Activated CD4-positive, alpha-beta memory T cell treated with anti-CD3 and anti-CD28 coated beads, Interleukin-2, amount 10 ng/mL, durations not matched to agents 7 days and 5 days (primary cell): Measurements from ENCODE around the gene RPS27L. TPM values are rescaled to one million over a fixed set of nuclear protein-coding genes. Genes with fewer than 3 reads are reported as not detected.

Source experiments
- CTCF ChIA-PET: fragments of 350-600 bp; sonication (Branson Sonifier 250); formaldehyde crosslinking; loops from one replicate; lab custom pipeline; 2021; ENCODE audit warnings: antibody characterized with exemption, inconsistent platforms; lab: Charles Lee
- POLR2A ChIA-PET: fragments of 350-600 bp; sonication (Branson Sonifier 250); formaldehyde crosslinking; loops from one replicate; lab custom pipeline; 2021; ENCODE audit warnings: antibody characterized with exemption; lab: Charles Lee
- DNase-seq: peaks from one replicate; pipeline ENCODE4 v3.0.0-alpha.2; 2020
- H3K27ac Mint-ChIP-seq: one replicate; pipeline ENCODE4 v1.8.0; 2021; ENCODE audit warnings: mild to moderate bottlenecking, mixed read lengths
- H3K27me3 Mint-ChIP-seq: one replicate; pipeline ENCODE4 v1.8.0; 2021; ENCODE audit warnings: mixed read lengths
- H3K36me3 Mint-ChIP-seq: one replicate; pipeline ENCODE4 v1.8.0; 2021; ENCODE audit warnings: low read depth, mixed read lengths
- H3K4me1 Mint-ChIP-seq: one replicate; pipeline ENCODE4 v1.8.0; 2021; ENCODE audit warnings: mixed read lengths
- H3K4me3 Mint-ChIP-seq: one replicate; pipeline ENCODE4 v1.8.0; 2021; ENCODE audit warnings: mild to moderate bottlenecking, mixed read lengths
- H3K9me3 Mint-ChIP-seq: one replicate; pipeline ENCODE4 v1.8.0; 2021; ENCODE audit warnings: mixed read lengths
- total RNA-seq, 2 experiments: library from RNA; stranded (reverse); gene quantifications; one replicate each; pipeline ENCODE4 v1.2.3, GENCODE V29; 2021

RPS27L gene
- total RNA-seq, 2 experiments from 2014 or later = 171 to 173 TPM

DNA sequence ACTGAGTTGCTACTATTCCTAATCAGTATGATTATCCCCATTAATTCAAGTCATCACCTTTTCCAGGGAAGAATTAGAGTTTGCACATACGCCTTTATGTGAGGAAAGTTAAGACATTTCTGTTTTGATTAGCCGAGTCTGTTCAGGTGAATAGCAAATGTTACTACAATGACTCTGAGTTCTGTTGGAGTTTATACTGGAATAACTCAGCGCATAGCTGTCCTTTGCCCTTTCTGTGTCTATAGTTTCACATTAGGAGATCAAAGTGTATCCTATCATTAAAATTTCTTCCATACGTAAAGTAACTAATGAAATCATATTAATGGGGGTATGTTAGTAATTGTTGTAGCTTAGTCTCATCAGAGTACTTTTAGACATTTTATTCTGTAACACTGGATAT, 37.0 kb upstream of the RPS27L start:
- peaks cover 77% of the 10 kb centered on the region for H3K4me1 Mint-ChIP-seq

DNA sequence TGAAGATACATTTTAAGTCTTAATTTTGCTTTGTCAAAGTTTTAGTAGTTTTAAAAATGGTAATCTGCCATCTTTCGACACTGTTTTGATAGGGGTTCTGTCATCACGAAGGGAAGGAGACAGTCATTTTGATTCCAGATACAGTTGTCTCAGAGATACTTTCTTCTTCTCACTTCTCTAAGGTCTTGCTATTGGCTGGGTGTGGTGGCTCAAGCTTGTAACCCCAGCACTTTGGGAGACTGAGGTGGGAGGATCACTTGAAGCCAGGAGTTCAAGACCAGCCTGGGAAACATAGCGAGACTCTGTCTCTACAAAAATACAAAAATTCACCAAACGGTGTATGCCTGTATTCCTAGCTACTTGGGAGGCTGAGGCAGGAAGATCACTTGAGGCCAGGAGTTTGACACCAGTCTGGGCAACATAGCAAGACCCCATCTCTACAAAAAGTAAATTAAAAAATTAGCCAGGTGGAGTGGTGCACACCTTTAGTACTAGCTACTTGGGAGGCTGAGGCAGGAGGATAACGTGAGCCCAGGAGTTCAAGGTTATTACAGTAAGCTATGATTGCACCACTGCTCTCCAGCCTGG, 35.4 kb upstream of the RPS27L start:
- peaks cover 43% of the 10 kb centered on the region for H3K36me3 Mint-ChIP-seq
- POLR2A ChIA-PET = interaction anchor here (0.7 to 8.8 kb wide), 16 partner anchors 10 to 311 kb away, joined by 3 to 177 read pairs (median 10); partner anchors contain the start of genes APH1B, RPS27L and USP3

More for the DNA sequence above, 37.0 kb upstream of the RPS27L start:
- ChIA-PET CTCF (interaction anchor here (0.6 to 2.4 kb wide), 8 partner anchors 9 to 171 kb away, joined by 3 to 10 read pairs (median 4); no protein-coding TSS in a partner anchor), POLR2A (interaction anchor here (0.8 to 8.8 kb wide), 10 partner anchors 9 to 312 kb away, joined by 3 to 177 read pairs (median 4); partner anchors contain the start of genes RPS27L and USP3)
- Mint-ChIP-seq H3K27ac (peak overlapping the region; percentile 100), H3K4me3 (peak overlapping the region; percentile 97), H3K9me3 (no peaks in the 10 kb centered on the region), H3K27me3 (no peaks in the 10 kb centered on the region), H3K36me3 (peaks cover 54% of the 10 kb centered on the region)
- DNase-seq = no peak

DNA sequence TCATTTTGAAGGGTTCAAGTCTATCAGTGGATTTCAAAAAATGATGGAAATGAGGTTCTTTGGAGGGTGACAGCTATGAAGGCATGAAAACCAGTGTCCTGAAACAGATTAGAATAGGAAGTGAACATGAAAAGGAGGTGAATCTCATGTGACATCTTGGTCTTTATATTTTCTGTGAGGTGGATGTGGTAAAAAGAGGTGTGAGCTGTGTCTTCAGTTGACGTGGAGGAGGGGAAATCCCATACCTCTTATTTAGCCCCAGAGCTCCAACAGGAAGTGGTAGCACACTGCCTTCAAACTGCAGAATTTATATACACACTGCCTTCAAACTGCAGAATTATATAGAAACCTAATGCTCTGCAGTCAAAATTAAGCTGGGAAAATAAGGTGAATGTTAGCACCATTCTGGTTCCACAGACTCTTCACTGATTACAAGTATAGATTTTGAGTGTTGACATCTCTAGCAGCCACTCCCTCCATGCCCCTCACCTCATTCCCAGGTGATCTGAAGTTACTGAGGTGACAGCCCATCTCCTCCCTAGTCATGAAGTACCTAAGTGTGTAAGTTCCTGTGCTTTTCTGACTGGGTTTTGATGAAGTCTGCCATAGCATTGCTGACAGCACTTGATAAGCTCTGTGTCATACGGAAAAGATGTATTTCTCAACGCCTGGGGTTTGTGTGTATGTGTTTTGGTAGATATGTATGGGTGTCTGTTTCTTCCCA, 34.8 kb upstream of the RPS27L start:
- Mint-ChIP-seq H3K36me3 (peaks cover 39% of the 10 kb centered on the region), H3K4me3 (peak overlapping the region; percentile 97), H3K9me3 (no peaks in the 10 kb centered on the region), H3K27me3 (no peaks in the 10 kb centered on the region), H3K4me1 (peaks cover 73% of the 10 kb centered on the region), H3K27ac (peak overlapping the region; percentile 100)
- ChIA-PET POLR2A (interaction anchor here (0.7 to 8.8 kb wide), 21 partner anchors 11 to 1132 kb away, joined by 3 to 177 read pairs (median 9); partner anchors contain the start of genes APH1B, RPS27L, USP3 and VPS13C), CTCF (interaction anchor here (1.0 to 2.9 kb wide), 9 partner anchors 11 to 314 kb away, joined by 3 to 12 read pairs (median 5); partner anchors contain the start of gene RPS27L)
- DNase-seq = peak; percentile 69

More for the DNA sequence above, 35.4 kb upstream of the RPS27L start:
- no peaks in the 10 kb centered on the region for H3K27me3 Mint-ChIP-seq
- CTCF ChIA-PET = interaction anchor here (1.0 to 2.9 kb wide), 7 partner anchors 10 to 74 kb away, joined by 3 to 12 read pairs (median 5); partner anchors contain the start of gene RPS27L
- DNase-seq = no peak
- H3K4me1 Mint-ChIP-seq = peaks cover 76% of the 10 kb centered on the region
- H3K9me3 Mint-ChIP-seq = no peaks in the 10 kb centered on the region
- H3K27ac Mint-ChIP-seq = peak overlapping the region; percentile 100
- H3K4me3 Mint-ChIP-seq = peak overlapping the region; percentile 97

DNA sequence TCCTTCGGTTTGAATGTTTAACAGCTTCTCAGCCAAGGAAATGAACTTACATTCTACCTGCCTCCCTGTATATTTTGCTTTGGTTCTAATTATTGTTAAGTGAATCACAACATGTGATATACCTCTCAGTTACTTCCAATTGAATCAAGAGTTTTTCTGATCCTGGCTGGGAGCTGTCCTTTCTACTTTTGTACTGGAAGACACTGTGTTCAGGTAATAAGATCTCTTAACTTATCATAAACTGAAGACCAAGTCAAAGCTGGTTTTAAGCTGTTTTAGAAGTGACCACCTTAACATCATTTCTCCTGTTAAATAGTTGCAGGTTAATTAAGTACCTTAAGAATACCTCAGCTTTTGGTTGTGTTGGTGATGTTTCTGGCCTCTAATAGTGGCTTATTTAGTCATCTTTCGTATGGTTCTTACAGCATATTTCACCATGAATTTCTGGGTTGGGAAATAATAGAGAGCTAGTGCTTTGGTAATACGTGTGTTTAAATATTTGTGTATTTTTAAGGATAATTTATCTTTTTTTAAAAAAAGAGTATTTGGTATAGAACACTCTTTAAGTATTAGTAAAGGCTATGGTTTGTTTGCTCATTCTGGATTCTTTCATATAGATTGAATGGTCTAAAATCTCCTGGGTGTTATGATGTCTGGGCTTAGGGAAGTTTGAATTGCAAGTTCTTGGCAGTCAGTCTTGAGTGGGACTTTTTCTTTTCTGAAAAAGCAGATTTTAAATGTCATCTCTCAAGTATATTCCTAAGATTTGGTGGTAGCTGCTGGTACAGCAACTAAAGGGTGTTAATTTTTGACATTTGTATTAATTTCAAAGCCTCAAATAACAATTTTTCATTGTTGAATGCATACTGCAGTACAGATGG, 33.7 kb upstream of the RPS27L start:
- H3K27me3 Mint-ChIP-seq = peaks cover 5% of the 10 kb centered on the region
- CTCF ChIA-PET = interaction anchor here (1.3 to 2.9 kb wide), 5 partner anchors 12 to 315 kb away, joined by 3 to 12 read pairs (median 4); partner anchors contain the start of gene RPS27L
- no peaks in the 10 kb centered on the region for H3K9me3 Mint-ChIP-seq
- peak overlapping the region; percentile 100 for H3K27ac Mint-ChIP-seq
- no peak for DNase-seq
- peaks cover 64% of the 10 kb centered on the region for H3K4me1 Mint-ChIP-seq
- peaks cover 34% of the 10 kb centered on the region for H3K36me3 Mint-ChIP-seq
- H3K4me3 Mint-ChIP-seq = peak overlapping the region; percentile 97
- POLR2A ChIA-PET = interaction anchor here (0.7 to 8.8 kb wide), 17 partner anchors 12 to 1703 kb away, joined by 3 to 177 read pairs (median 9); partner anchors contain the start of genes APH1B, RPS27L, USP3 and VPS13C

DNA sequence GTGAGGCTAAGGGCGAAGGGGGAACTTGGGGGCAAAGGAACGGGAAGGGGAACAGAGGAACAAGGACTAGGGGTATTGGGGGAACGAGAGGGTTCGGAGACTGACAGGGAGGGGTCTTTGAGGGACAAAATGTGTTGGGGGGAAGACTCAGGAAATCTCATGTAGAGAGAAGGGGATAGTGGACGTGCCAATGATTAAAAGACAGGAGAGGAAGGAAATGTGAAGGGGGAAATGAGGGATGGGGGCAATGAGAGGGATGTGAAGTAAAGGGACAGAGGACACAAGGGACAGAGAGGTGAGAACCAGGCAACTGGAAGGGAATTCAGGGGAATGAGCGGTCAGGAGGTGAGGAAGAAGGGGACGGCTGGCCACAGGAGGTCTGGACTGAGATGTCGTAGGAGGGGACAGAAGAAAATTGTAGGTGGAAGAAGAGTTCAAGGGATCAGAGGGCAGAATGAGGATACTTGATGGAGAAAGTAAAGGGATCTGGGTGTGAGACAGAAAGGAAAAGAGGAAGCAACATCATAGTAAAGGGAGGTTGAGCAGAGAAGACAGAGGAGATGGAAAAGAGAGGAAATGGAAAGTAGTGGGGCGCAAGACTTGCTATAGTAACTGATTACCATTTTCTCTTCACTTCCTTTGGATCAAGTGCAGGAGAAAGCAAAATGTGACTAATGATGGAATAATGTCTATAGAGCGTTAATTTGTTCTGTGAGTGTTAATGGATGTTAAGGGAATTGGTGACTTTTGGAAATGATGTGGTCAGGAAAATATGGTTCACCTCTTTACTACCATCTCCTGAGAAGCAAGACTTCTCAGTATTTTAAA, 32.9 kb upstream of the RPS27L start:
- H3K9me3 Mint-ChIP-seq = no peaks in the 10 kb centered on the region
- H3K27me3 Mint-ChIP-seq = peaks cover 9% of the 10 kb centered on the region
- ChIA-PET POLR2A (interaction anchor here (0.7 to 8.8 kb wide), 13 partner anchors 13 to 1704 kb away, joined by 3 to 177 read pairs (median 15); partner anchors contain the start of genes APH1B and RPS27L), CTCF (interaction anchor here (1.4 to 2.9 kb wide), 2 partner anchors 33 to 85 kb away, joined by 3 to 12 read pairs; partner anchors contain the start of gene RPS27L)
- no peak for DNase-seq
- peaks cover 55% of the 10 kb centered on the region for H3K4me1 Mint-ChIP-seq
- H3K36me3 Mint-ChIP-seq = peaks cover 27% of the 10 kb centered on the region
- peak overlapping the region; percentile 100 for H3K27ac Mint-ChIP-seq
- H3K4me3 Mint-ChIP-seq = peak overlapping the region; percentile 97

DNA sequence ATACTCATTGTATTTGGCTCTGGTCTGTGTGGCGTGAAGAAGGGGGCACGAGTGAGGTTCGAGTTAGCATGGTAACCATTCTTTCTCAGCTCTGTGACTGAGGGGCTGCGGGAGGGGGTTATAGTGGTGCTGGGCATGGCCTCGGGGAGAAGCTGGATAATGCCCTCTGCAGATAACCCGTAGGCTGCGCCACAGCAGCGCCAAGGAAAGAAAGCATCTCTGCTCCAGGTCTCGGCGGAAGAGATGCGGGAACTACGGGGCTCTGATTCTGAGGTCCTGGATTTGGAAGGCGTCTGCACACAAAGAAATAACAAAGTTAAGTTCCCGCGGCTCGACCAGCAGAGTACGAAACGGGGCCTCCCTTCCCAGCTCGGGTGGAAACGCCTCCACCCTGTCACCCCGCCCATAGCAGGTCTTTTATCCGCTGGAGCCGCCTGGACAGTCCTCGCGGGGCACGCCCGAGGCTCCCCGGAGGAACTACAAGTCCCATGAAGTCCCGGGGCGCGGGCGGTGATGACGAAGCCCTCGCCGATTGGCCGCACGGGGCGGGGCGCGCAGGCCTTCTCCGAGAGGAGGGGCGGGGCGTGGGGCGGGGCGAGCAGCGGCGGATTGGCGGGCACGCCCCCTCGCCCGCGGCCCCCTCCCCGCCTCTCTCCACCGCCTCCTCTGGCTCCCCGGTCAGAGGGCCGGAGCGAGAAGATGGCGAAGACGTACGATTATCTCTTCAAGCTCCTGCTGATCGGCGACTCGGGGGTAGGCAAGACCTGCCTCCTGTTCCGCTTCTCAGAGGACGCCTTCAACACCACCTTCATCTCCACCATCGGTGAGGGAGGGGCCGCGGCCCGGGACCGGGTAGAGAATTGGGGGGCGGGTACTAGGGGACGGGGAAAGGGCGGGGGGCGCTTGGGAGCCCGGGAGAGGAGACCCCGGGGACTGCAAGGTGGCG, 31.9 kb upstream of the RPS27L start, which contains the start of gene RAB8B:
Gene RAB8B, plus strand, starts transcription at position 681 of the 946 bp plus-strand sequence. Its CDS starts 19 bp downstream, at position 700.
- Mint-ChIP-seq H3K4me1 (peaks cover 47% of the 10 kb centered on the region), H3K9me3 (no peaks in the 10 kb centered on the region), H3K27me3 (peaks cover 11% of the 10 kb centered on the region), H3K36me3 (peaks cover 24% of the 10 kb centered on the region), H3K27ac (peak within 1 kb of the TSS; percentile 100), H3K4me3 (peak within 1 kb of the TSS; percentile 97)
- POLR2A ChIA-PET = interaction anchor here (1.2 to 3.3 kb wide), 5 partner anchors 14 to 43 kb away, joined by 3 to 15 read pairs (median 5); partner anchors contain the start of gene RPS27L
- CTCF ChIA-PET = interaction anchor here (0.6 kb wide), 1 partner anchor 486 kb away, joined by 3 read pairs; no protein-coding TSS in a partner anchor
- peak; percentile 99 for DNase-seq

DNA sequence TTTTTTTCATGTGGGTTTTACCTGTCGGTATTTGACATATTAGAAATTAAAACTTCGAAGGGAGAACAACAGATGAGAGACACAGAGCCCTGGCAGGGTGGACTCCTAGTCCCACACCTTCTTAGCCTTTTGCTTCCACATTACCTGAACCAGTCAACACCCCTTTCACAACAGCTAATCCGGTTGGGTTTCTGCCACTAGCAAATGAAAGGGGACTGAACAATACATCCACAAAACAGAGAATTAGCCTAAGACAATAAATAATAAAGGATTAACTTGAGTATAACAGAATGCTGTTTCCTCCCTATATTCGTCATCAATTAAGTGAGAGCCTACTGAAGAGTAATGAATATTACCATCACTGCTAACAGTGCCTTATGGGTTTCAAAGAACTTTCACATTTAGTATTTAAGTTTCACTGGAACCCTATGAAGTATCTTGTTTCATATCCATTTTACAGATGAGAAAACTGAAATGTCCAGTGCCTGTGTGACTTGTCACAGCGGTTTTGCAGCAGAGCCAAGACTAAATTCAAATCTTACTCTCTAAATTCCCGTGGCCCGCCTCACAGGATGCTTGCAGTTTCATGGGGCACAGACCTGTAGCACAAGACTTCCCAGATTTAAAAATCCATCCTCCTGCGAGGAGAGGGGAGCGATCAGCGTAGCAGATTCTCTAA, 31.1 kb upstream of the RPS27L start:
- H3K4me3 Mint-ChIP-seq = peak overlapping the region; percentile 97
- H3K27ac Mint-ChIP-seq = peak overlapping the region; percentile 100
- H3K9me3 Mint-ChIP-seq = no peaks in the 10 kb centered on the region
- no peak for DNase-seq
- ChIA-PET POLR2A (interaction anchor here (0.6 to 3.3 kb wide), 6 partner anchors 15 to 44 kb away, joined by 3 to 15 read pairs (median 4); partner anchors contain the start of gene RPS27L), CTCF (interaction anchor here (0.6 kb wide), 1 partner anchor 66 kb away, joined by 3 read pairs; no protein-coding TSS in a partner anchor)
- peaks cover 40% of the 10 kb centered on the region for H3K4me1 Mint-ChIP-seq
- H3K27me3 Mint-ChIP-seq = peaks cover 11% of the 10 kb centered on the region
- H3K36me3 Mint-ChIP-seq = peaks cover 20% of the 10 kb centered on the region

DNA sequence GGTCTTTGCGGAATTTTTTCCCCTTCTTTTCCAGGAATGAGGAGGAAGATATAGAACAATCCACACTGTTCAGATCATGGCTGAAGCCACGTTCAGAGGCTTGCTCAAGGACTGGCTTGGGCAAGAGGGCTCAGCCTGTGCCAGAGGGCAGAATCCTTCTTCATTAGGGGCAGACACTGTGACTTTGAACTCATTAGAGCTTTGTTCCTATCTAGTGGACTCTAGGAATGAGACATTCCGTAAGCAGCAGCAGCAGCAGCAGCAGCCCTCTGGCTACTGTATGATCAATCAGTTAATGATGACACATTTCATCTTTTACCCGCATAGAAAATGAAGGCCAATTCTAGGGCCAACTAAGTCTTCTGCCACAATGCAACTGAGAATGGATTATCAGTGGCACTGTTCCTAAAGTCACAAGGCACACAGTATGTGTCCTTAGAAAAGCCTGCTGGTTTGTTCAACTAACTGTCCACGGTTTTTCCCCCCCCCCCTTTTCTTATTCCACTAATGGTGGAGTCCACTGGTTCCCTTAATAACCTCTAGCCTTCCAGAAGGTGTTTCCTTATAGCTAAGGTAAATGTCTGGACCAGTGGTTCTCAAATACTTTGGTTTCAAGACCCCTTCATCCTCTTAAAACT, 30.4 kb upstream of the RPS27L start:
- Mint-ChIP-seq H3K27me3 (peaks cover 11% of the 10 kb centered on the region), H3K27ac (no peak overlapping the region), H3K9me3 (no peaks in the 10 kb centered on the region), H3K4me3 (no peak overlapping the region), H3K36me3 (peaks cover 19% of the 10 kb centered on the region), H3K4me1 (peaks cover 33% of the 10 kb centered on the region)
- POLR2A ChIA-PET = interaction anchor here (0.6 to 3.3 kb wide), 5 partner anchors 16 to 45 kb away, joined by 3 to 15 read pairs (median 5); partner anchors contain the start of gene RPS27L
- CTCF ChIA-PET = interaction anchor here (0.6 kb wide), 1 partner anchor 65 kb away, joined by 3 read pairs; no protein-coding TSS in a partner anchor
- DNase-seq = no peak

DNA sequence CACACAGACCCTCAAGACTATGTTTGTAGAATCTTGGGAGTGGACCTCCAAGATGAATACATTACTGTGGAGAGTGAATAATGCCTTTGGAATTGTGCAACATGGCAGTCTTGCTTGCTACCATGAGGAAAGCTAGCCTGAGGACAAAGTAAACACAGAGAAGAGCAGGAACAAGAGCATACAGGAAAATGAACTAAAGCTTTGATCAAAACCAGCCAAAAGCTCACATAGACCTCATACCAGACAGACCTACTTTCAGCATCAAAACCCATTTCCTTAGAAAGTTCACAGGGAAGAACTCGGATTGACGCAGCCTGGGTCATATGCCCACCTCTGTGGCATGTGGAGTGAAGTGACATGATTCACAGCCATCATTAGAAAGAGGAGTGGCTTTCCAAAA, 28.8 kb upstream of the RPS27L start:
- peaks cover 17% of the 10 kb centered on the region for H3K4me1 Mint-ChIP-seq
- CTCF ChIA-PET = no interaction called here
- no peak overlapping the region for H3K4me3 Mint-ChIP-seq
- POLR2A ChIA-PET = no interaction called here
- no peak overlapping the region for H3K27ac Mint-ChIP-seq
- H3K9me3 Mint-ChIP-seq = no peaks in the 10 kb centered on the region
- H3K36me3 Mint-ChIP-seq = peaks cover 7% of the 10 kb centered on the region
- no peak for DNase-seq
- H3K27me3 Mint-ChIP-seq = peaks cover 15% of the 10 kb centered on the region
